ENCODE results near the gene MOB3B. TPM values are rescaled to one million over a fixed set of nuclear protein-coding genes. Genes with fewer than 3 reads are reported as not detected.

The MOB3B gene
- polyA plus RNA-seq, 2 of the 4 experiments (the other 2 are of a cell fraction) = 6.0 to 6.4 TPM

DNA sequence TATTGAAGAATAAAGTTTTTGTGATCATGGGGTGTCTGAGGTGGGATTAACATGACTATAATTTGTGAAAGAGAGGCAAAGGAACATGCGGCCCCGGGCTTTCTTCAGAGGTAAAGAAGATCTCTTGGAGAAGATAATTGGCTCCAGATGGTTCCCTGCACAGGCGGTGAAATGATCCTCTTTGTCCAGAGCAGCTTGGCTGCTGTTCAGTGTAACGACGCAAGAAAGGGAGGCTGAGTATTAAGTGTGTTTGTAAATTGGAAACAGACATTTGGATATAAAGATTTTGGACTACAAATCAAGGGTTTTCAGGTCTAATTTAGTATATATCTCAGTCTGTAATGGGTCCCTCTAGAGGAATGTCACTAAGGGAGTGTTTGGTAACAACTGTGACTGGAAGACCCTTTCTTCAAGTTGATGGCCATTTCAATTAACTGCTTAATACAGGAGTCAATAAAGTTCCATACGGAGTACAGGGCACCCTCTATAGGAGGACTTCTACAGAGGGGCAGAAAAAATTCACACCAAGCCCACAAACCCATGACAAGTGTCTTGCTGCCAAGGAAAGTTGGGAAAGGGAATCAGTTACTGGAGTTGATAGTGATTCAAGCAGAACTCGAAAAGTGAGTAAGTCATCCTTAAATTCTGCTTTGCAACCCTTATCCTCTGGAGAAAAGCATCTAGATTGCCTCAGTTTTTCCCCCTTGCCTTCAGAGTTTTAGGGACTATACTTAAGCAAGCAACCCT lies 236.8 kb downstream of the MOB3B start:
- ChIA-PET POLR2A (no interaction called here), CTCF (interaction anchor here (1.2 to 1.8 kb wide), 2 partner anchors 49 to 256 kb away, joined by 3 to 4 read pairs; no protein-coding TSS in a partner anchor)
- Histone ChIP-seq H3K27ac (no peak overlapping the region), H3K9me3 (no peaks in the 10 kb centered on the region), H3K4me2 (no peak overlapping the region), H3K4me3 (no peak overlapping the region), H3K4me1 (no peaks in the 10 kb centered on the region)
- WGBS (ENCODE audit: missing lambda C conversion rate) = 45% methylated on average over 7 of the region's 7 CpGs
- ATAC-seq (no peak), FAIRE-seq (no peak), DNase-seq (ENCODE audit: low read depth in 1 of 2, low spot score in 1 of 2) (no peak)
- TF ChIP-seq, protein P1, sequence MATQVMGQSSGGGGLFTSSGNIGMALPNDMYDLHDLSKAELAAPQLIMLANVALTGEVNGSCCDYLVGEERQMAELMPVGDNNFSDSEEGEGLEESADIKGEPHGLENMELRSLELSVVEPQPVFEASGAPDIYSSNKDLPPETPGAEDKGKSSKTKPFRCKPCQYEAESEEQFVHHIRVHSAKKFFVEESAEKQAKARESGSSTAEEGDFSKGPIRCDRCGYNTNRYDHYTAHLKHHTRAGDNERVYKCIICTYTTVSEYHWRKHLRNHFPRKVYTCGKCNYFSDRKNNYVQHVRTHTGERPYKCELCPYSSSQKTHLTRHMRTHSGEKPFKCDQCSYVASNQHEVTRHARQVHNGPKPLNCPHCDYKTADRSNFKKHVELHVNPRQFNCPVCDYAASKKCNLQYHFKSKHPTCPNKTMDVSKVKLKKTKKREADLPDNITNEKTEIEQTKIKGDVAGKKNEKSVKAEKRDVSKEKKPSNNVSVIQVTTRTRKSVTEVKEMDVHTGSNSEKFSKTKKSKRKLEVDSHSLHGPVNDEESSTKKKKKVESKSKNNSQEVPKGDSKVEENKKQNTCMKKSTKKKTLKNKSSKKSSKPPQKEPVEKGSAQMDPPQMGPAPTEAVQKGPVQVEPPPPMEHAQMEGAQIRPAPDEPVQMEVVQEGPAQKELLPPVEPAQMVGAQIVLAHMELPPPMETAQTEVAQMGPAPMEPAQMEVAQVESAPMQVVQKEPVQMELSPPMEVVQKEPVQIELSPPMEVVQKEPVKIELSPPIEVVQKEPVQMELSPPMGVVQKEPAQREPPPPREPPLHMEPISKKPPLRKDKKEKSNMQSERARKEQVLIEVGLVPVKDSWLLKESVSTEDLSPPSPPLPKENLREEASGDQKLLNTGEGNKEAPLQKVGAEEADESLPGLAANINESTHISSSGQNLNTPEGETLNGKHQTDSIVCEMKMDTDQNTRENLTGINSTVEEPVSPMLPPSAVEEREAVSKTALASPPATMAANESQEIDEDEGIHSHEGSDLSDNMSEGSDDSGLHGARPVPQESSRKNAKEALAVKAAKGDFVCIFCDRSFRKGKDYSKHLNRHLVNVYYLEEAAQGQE (IDR thresholded peaks at IDR 0.05) = no peak
- TF ChIP-seq ZSCAN20 (CRISPR knock-in tag; IDR thresholded peaks at IDR 0.05) (no peak), EP300 (IDR thresholded peaks at IDR 0.05) (no peak), ZFP36 (IDR thresholded peaks at IDR 0.05; ENCODE audit: borderline replicate concordance, partially characterized antibody) (no peak), HEYL (CRISPR knock-in tag; IDR thresholded peaks at IDR 0.05) (no peak), ZNF302 (CRISPR knock-in tag; IDR thresholded peaks at IDR 0.05) (no peak), CBX2 (IDR thresholded peaks at IDR 0.05; ENCODE audit: borderline replicate concordance, low read depth) (no peak), PHF8 (IDR thresholded peaks at IDR 0.05; ENCODE audit: borderline replicate concordance, low read depth) (no peak), RFX5 (IDR thresholded peaks at IDR 0.05) (no peak), KDM5A (IDR thresholded peaks at IDR 0.05) (no peak), NFE2L2 (conservative IDR thresholded peaks at IDR 0.05; ENCODE audit: low read length) (no peak), SMC3 (IDR thresholded peaks at IDR 0.05) (no peak), RAD21 (conservative IDR thresholded peaks at IDR 0.05 in 1 of 2, IDR thresholded peaks at IDR 0.05 in 1 of 2) (no peak), NPAS2 (CRISPR knock-in tag; IDR thresholded peaks at IDR 0.05; ENCODE audit: borderline replicate concordance) (no peak)
- TF ChIP-seq, protein P2, sequence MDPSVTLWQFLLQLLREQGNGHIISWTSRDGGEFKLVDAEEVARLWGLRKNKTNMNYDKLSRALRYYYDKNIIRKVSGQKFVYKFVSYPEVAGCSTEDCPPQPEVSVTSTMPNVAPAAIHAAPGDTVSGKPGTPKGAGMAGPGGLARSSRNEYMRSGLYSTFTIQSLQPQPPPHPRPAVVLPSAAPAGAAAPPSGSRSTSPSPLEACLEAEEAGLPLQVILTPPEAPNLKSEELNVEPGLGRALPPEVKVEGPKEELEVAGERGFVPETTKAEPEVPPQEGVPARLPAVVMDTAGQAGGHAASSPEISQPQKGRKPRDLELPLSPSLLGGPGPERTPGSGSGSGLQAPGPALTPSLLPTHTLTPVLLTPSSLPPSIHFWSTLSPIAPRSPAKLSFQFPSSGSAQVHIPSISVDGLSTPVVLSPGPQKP (IDR thresholded peaks at IDR 0.05; ENCODE audit: low read depth, low read length) = no peak
- TF ChIP-seq, protein P3, sequence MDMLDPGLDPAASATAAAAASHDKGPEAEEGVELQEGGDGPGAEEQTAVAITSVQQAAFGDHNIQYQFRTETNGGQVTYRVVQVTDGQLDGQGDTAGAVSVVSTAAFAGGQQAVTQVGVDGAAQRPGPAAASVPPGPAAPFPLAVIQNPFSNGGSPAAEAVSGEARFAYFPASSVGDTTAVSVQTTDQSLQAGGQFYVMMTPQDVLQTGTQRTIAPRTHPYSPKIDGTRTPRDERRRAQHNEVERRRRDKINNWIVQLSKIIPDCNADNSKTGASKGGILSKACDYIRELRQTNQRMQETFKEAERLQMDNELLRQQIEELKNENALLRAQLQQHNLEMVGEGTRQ (IDR thresholded peaks at IDR 0.05) = no peak

DNA sequence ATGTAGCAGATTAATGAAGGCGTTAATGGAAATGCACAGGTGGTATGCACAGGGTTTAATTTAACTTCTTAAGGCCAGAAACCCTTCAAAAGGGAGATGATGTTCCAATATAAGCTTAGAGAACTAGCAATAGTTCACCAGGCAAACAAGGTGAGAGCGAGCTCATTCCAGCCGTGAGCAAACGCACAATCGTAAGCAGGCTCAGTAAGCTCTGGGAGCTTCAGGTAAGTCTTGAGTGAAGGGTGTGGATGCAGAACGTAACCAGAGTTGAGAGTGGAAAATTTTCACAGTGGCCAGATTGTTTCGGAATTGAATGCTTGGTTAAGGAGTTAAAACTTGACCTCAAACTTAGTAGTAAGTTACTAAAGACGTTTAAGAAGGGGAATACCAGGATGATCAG lies 238.3 kb downstream of the MOB3B start:
- POLR2A ChIA-PET = no interaction called here
- DNase-seq (ENCODE audit: low read depth in 1 of 2, low spot score in 1 of 2) (no peak), ATAC-seq (no peak), FAIRE-seq (no peak)
- no peak overlapping the region for H3K4me3 ChIP-seq
- WGBS (ENCODE audit: missing lambda C conversion rate) = 52% methylated on average over 8 of the region's 8 CpGs
- no peaks in the 10 kb centered on the region for H3K4me1 ChIP-seq
- H3K9me3 ChIP-seq = no peaks in the 10 kb centered on the region
- CTCF ChIA-PET = interaction anchor here (1.2 kb wide), 1 partner anchor 15 kb away, joined by 4 read pairs; no protein-coding TSS in a partner anchor
- no peak overlapping the region for H3K27ac ChIP-seq
- TF ChIP-seq HDAC2 (IDR thresholded peaks at IDR 0.05) (no peak), RARB (CRISPR knock-in tag; IDR thresholded peaks at IDR 0.05) (no peak), KDM5A (IDR thresholded peaks at IDR 0.05) (no peak), JUN (IDR thresholded peaks at IDR 0.05) (no peak), NR3C1 (IDR thresholded peaks at IDR 0.05) (no peak), NPAS2 (CRISPR knock-in tag; IDR thresholded peaks at IDR 0.05; ENCODE audit: borderline replicate concordance) (no peak), ZNF302 (CRISPR knock-in tag; IDR thresholded peaks at IDR 0.05) (no peak), FOSL2 (IDR thresholded peaks at IDR 0.05) (no peak), FOSL2 (CRISPR knock-in tag; IDR thresholded peaks at IDR 0.05) (no peak), CBX2 (IDR thresholded peaks at IDR 0.05; ENCODE audit: borderline replicate concordance, low read depth) (no peak), JUNB (IDR thresholded peaks at IDR 0.05) (no peak), CHD2 (IDR thresholded peaks at IDR 0.05; ENCODE audit: low read length, partially characterized antibody) (no peak), ZSCAN20 (CRISPR knock-in tag; IDR thresholded peaks at IDR 0.05) (no peak), ESRRA (IDR thresholded peaks at IDR 0.05; ENCODE audit: borderline replicate concordance, low read length) (no peak), EHMT2 (IDR thresholded peaks at IDR 0.05; ENCODE audit: low read depth) (no peak), NFE2L2 (conservative IDR thresholded peaks at IDR 0.05; ENCODE audit: low read length) (no peak), ZFP36 (IDR thresholded peaks at IDR 0.05; ENCODE audit: borderline replicate concordance, partially characterized antibody) (no peak), GATA3 (IDR thresholded peaks at IDR 0.05; ENCODE audit: borderline replicate concordance) (no peak), HOXB13 (CRISPR knock-in tag; IDR thresholded peaks at IDR 0.05; ENCODE audit: low read depth) (no peak), POLR2A (IDR thresholded peaks at IDR 0.05; ENCODE audit: low read length) (no peak)
- TF ChIP-seq, protein P4, sequence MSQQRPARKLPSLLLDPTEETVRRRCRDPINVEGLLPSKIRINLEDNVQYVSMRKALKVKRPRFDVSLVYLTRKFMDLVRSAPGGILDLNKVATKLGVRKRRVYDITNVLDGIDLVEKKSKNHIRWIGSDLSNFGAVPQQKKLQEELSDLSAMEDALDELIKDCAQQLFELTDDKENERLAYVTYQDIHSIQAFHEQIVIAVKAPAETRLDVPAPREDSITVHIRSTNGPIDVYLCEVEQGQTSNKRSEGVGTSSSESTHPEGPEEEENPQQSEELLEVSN (IDR thresholded peaks at IDR 0.05; ENCODE audit: borderline replicate concordance, low read depth) = no peak
- no peak overlapping the region for H3K4me2 ChIP-seq
